Thyroid gland (tissue), 4 donors: ENCODE results near the gene RAPGEF4. TPM values are rescaled to one million over a fixed set of nuclear protein-coding genes. Genes with fewer than 3 reads are reported as not detected.

Source experiments
- DNase-seq, 2 donors: peaks; one replicate each; pipeline ENCODE4 v3.0.0-alpha.2; 2019
- H3K27ac ChIP-seq, 3 donors: fragments of 200-600 bp; sonication (generic); 1 replicate in 2 of 3; 2 replicates in 1 of 3; pipeline ENCODE4 v1.5.1; 2016 to 2019; ENCODE audit warnings: mild to moderate bottlenecking in 1 of 3, moderate library complexity in 1 of 3
- H3K27me3 ChIP-seq: fragments of 200-600 bp; sonication (generic); one replicate; pipeline ENCODE4 v1.5.1; 2019
- H3K36me3 ChIP-seq, 2 donors: fragments of 200-600 bp; sonication (generic); one replicate each; pipeline ENCODE4 v1.5.1; 2016 to 2019
- H3K4me1 ChIP-seq, 2 donors: fragments of 200-600 bp; sonication (generic); one replicate each; pipeline ENCODE4 v1.5.1; 2017 to 2019
- H3K4me3 ChIP-seq, 3 donors: fragments of 200-600 bp; sonication (generic); replicated peaks in 1 of 3; 1 replicate in 2 of 3; 2 replicates in 1 of 3; pipeline ENCODE4 v1.5.1; 2016; ENCODE audit warnings: mild to moderate bottlenecking in 1 of 3
- H3K9me3 ChIP-seq: fragments of 200-600 bp; sonication (generic); one replicate; pipeline ENCODE4 v1.5.1; 2017
- POLR2A ChIP-seq, 2 donors: fragments of 450-650 bp; IDR thresholded peaks; one replicate each; pipeline ENCODE4 v1.6.1; 2017; ENCODE audit warnings: antibody characterized with exemption in 2 of 2, mild to moderate bottlenecking in 2 of 2, moderate library complexity in 1 of 2
- WGBS, 2 donors: methylation state at CpG; one replicate each; pipeline ENCODE4 v1.1.5; 2017; 5-methylcytosine and 5-hydroxymethylcytosine counted together
- intact Hi-C: fragments of 100-400 bp; cut with DNase I; formaldehyde crosslinking; loops from one replicate; pipeline ENCODE4 v1.15.1; 2023
- total RNA-seq, 4 donors: library from RNA; depleted of rRNA; stranded (reverse); fragments of >200 nt; gene quantifications; one replicate each; pipeline ENCODE4 v1.2.3, GENCODE V29; 2016
- TF ChIP-seq, protein P1 (sequence below), 6 experiments: fragments of 200-600 bp in 3 of 6; fragments of 450-650 bp in 3 of 6; sonication (generic) in 3 of 6; IDR thresholded peaks; one replicate each; pipeline ENCODE4 v1.5.1; 2016 to 2019; ENCODE audit warnings: antibody characterized with exemption in 6 of 6, mild to moderate bottlenecking in 2 of 6, inconsistent platforms in 1 of 6, moderate library complexity in 1 of 6

Gene RAPGEF4
- total RNA-seq, 4 donors from 2014 or later, result 7.9 to 19.6 (median 12.1) TPM

DNA sequence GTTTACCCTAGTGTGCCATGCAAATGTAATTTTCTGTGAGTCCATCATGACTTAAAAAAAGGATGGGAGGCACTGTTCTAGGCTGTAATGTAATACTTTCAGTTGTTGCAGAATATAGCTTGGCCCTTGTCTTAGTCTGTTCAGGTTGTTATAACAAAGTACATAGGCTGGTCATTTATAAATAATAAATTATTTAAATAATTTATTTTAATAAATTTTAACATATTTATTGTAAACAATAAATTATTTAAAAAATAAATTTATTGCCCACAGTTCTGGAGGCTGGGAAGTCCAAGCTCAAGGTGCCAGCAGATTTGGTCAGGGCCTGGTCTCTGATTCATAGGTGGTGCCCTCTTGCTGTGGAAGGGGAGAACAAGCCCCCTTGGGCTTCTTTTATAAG is 35.2 kb downstream of the RAPGEF4 start:
- H3K9me3 ChIP-seq, result no peaks in the 10 kb centered on the region
- no peak for DNase-seq
- no peaks in the 10 kb centered on the region for H3K4me1 ChIP-seq
- TF ChIP-seq, protein P1, sequence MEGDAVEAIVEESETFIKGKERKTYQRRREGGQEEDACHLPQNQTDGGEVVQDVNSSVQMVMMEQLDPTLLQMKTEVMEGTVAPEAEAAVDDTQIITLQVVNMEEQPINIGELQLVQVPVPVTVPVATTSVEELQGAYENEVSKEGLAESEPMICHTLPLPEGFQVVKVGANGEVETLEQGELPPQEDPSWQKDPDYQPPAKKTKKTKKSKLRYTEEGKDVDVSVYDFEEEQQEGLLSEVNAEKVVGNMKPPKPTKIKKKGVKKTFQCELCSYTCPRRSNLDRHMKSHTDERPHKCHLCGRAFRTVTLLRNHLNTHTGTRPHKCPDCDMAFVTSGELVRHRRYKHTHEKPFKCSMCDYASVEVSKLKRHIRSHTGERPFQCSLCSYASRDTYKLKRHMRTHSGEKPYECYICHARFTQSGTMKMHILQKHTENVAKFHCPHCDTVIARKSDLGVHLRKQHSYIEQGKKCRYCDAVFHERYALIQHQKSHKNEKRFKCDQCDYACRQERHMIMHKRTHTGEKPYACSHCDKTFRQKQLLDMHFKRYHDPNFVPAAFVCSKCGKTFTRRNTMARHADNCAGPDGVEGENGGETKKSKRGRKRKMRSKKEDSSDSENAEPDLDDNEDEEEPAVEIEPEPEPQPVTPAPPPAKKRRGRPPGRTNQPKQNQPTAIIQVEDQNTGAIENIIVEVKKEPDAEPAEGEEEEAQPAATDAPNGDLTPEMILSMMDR (IDR thresholded peaks at IDR 0.05), result no peak
- TF ChIP-seq POLR2A (IDR thresholded peaks at IDR 0.05), result no peak
- H3K27me3 ChIP-seq, result no peaks in the 10 kb centered on the region
- H3K4me3 ChIP-seq, result no peak overlapping the region
- intact Hi-C loops, result no loop called here
- H3K36me3 ChIP-seq, result no peaks in the 10 kb centered on the region
- no peak overlapping the region for H3K27ac ChIP-seq

- Histone ChIP-seq H3K27me3 (no peaks in the 10 kb centered on the region), H3K4me3 (no peak overlapping the region), H3K9me3 (no peaks in the 10 kb centered on the region), H3K36me3 (no peaks in the 10 kb centered on the region), H3K27ac (no peak overlapping the region), H3K4me1 (no peaks in the 10 kb centered on the region)
- no peak for DNase-seq
- intact Hi-C loops, result no loop called here
- WGBS, 2 donors, result 89 to 91% methylated on average over 5 of the region's 5 CpGs
- no peak for TF ChIP-seq POLR2A (IDR thresholded peaks at IDR 0.05)
- TF ChIP-seq, protein P1 (IDR thresholded peaks at IDR 0.05), result no peak
Observed at GRCh38 chr2:172772633-172773032, 37.0 kb downstream of the RAPGEF4 start.

GRCh38 chr2:172774302-172774701 is 38.7 kb downstream of the RAPGEF4 start:
- Histone ChIP-seq H3K4me3 (no peak overlapping the region), H3K4me1 (no peaks in the 10 kb centered on the region), H3K27ac (no peak overlapping the region), H3K9me3 (no peaks in the 10 kb centered on the region), H3K27me3 (no peaks in the 10 kb centered on the region), H3K36me3 (no peaks in the 10 kb centered on the region)
- TF ChIP-seq, protein P1 (IDR thresholded peaks at IDR 0.05), result no peak
- TF ChIP-seq POLR2A (IDR thresholded peaks at IDR 0.05), result no peak
- DNase-seq, result no peak
- intact Hi-C loops, result no loop called here

DNA sequence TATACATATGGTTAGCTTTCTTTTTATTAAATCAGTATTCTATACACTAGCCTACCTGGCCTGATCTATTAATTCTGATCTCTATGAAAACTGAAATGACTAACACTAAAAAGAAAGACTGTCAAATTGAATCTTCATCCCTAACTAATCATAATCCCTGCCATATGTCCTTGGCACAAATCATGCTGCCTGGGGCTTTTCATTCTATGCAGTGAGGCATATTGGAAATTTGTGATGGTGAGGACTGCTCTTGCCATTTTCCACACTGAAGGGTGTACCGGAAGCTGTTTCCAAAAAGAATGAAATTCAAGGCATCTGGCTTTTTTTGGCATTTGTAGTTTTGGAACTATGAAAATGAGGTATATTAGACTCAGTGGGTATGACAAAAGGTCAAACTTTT is 39.7 kb downstream of the RAPGEF4 start:
- Histone ChIP-seq H3K4me3 (no peak overlapping the region), H3K4me1 (no peaks in the 10 kb centered on the region), H3K36me3 (no peaks in the 10 kb centered on the region), H3K9me3 (no peaks in the 10 kb centered on the region), H3K27me3 (no peaks in the 10 kb centered on the region), H3K27ac (no peak overlapping the region)
- TF ChIP-seq, protein P1 (IDR thresholded peaks at IDR 0.05), result no peak
- DNase-seq, result no peak
- intact Hi-C loops, result no loop called here
- 94 to 95% methylated on average over 1 of the region's 1 CpG for WGBS, 2 donors

DNA sequence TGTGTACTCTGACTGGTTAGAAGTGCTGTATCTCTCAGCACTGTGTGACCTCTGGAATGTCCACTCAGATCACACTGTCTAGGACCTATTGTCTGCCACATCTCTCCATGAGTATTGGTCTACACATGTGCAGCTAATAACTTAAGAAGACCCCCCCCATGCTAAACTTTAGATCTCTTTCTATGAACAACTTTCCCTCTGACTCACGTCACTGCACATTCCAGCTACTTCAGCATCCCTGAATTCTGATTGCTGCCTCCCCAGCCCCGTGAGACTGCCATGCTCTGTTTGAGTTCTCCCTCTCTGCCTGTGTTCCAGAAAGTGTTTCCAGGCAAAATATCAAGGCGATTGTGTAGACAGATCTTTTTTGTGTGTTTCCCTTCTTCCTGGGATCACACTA is 41.8 kb downstream of the RAPGEF4 start:
- intact Hi-C loops, result no loop called here
- WGBS, 2 donors, result 70 to 72% methylated on average over 3 of the region's 3 CpGs
- Histone ChIP-seq H3K4me3 (no peak overlapping the region), H3K27me3 (no peaks in the 10 kb centered on the region), H3K36me3 (no peaks in the 10 kb centered on the region), H3K4me1 (no peaks in the 10 kb centered on the region), H3K9me3 (no peaks in the 10 kb centered on the region), H3K27ac (no peak overlapping the region)
- TF ChIP-seq, protein P1 (IDR thresholded peaks at IDR 0.05), result no peak
- no peak for TF ChIP-seq POLR2A (IDR thresholded peaks at IDR 0.05)
- DNase-seq, result no peak
